SK-N-MC (cell line): ENCODE data around the gene DPP10.

Source experiments
- EZH2 ChIP-seq: fragments of 200-600 bp; sonication (generic); IDR thresholded peaks from one replicate; pipeline ENCODE4 v1.6.1; 2017; ENCODE audit warnings: antibody characterized with exemption
- FOXP2 ChIP-seq: optimal IDR thresholded peaks from 2 replicates; pipeline ENCODE3; 2011; ENCODE audit warnings: mild to moderate bottlenecking, moderate library complexity; ENCODE audit not compliant: insufficient read depth; ENCODE audit errors: extremely low read length, control extremely low read depth
- POLR2AphosphoS5 ChIP-seq: IDR thresholded peaks from 2 replicates; pipeline ENCODE4 v1.6.1; 2012; ENCODE audit warnings: mild to moderate bottlenecking, low read depth, low read length, borderline replicate concordance

GRCh38 chr2:115248066-115248465 is 805.6 kb downstream of the DPP10 start:
- TF ChIP-seq EZH2: no peak
- TF ChIP-seq POLR2AphosphoS5: no peak
- no peak for TF ChIP-seq FOXP2
